NCI-H82 treated with DMSO at 0.1 percent for 48 hours (cell line): ENCODE results near the gene HSD17B11.
"Not testable (repeated sequence)": the region's sequence is repeated elsewhere in the genome, so short reads cannot be mapped to it uniquely, and the experiment has no call there.

Source experiments
- DNase-seq: peaks from one replicate; lab custom pipeline; 2025; ENCODE audit not compliant: unreplicated experiment; lab: John Stamatoyannopoulos, UW

Gene HSD17B11

DNA sequence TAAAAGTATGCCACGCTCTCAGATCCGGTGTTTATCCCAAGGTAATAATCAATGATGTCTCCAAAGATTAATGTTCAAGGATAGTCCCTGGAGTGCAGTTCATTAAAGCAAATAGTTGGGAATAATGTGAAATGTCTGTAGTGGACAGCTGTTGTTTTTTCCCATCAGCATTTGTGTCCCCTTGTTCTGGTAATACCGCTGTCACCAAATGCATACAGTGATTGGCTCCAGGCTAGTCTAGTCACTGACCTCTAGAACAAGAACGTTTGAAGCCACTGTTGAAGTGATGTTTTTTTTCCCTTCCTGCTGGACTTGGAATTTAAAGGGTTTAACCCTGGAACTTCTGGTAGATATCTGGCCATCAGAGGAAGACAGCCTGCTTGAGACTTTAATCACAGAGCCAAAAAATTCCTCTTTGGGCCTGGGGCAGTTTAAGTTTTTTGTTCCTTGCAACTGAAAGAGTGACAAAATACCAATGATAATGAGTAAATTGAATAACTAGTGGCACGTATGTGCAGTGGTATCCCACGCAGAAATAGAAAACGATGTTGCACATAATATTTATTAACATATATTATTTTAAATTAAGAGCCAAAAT lies 30.6 kb downstream of the HSD17B11 start:
- no peak for DNase-seq

DNA sequence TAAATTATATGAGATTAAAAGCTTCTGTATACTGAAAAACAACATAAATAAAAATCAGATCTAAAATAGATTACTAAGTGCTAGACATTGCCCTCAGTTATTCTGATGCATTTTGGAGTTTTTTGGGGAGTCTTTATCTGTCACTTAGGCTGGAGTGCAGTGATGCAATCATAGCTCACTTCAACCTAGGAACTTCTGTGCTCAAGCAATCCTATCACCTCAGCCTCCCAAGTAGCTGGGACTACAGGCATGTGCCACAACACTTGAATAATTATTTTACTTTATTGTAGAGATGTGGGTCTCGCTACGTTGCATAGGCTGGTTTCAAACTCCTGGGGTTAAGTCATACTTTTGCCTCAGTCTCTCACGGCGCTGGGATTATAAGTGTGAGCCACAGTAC lies 31.7 kb downstream of the HSD17B11 start:
- no peak for DNase-seq

DNA sequence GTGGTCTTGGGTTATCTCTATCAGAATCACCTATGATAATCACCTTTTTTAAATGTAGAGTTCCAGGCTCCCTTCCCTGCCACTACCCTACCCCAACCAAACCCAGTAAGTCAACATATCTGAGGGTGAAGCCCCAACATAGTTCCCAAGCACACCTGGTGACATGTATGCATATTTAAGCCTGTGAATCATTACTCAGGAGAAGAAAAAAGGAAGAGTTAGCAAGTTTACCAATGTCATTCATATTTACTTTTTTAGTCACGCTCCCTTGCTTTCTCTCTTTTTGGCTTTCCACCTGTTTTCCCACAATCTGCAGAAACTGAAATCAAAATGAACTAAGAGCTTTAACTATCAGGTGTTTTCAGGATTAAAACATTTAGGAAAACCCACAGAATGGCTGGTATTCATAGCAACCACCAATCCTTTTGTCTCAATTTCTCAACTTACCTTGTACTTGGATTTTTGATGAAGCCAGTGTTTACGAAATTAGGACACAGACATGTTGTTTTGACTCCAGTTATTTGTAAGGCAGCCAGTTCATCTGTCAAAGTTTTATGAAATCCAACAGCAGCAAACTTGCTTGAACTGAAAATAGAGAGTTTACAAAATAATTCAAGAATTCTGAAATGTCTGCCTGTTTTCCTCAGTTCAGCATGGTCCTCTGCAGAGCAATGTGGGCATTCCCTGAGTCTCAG lies 34.0 kb downstream of the HSD17B11 start:
- DNase-seq = no peak

DNA sequence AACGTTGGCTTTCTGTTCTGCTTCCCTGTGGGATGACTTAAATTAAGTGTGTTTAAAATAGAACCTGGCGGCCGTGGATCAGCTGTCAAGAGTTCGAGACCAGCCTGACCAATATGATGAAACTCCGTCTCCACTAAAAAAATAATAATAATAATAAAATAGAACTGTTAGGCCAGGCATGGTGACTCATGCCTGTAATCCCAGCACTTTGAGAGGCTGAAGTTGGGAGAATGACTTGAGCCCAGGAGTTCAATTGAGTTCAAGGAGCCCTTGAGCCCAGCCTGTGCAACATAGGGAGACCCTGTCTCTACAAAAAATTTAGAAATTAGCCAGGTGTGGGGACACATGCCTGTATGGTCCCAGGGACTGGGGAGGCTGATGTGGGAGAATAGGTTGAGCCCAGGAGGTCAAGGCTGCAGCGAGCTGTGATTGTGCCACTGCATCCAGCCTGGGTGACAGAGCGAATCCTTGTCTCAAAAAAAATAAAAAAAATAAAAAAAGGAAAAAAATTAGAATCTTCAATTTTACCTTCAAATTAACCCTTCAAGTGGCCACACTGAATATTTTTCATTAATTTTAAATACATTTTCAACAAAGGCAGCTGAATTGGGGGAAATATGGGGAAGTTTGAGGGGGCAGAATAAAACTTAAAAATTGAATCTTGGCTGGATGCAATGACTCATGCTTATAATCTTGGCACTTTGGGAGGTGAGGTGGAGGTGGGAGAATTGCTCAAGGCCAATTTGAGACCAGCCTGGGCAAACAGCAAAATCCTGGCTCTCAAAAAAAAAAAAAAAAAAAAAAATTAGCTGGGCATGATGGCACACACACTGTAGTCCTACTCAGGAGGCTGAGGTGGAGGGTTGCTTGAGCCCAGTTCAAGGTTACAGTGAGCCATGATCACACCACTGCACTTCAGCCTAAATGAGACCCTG lies 36.6 kb downstream of the HSD17B11 start:
- DNase-seq = no peak

DNA sequence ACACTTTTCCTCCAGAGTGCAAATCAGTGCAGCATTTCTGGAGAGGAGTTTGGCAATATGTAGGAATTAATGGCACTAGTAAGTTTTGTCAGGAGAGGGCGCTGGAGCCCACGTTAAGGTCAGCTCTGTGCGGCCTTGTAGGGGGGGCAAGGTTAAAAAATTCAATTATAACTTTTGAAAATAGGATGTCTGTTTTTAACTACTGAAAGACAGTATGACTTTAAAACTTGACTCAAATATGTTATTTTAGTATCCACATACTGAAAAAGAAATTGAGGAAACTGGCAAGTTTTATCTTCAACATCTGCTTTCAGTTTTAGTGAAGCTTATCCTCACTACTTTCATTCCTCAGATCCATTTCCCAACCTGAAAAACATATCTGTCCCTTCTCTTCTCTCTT lies 37.4 kb downstream of the HSD17B11 start:
- no peak for DNase-seq

DNA sequence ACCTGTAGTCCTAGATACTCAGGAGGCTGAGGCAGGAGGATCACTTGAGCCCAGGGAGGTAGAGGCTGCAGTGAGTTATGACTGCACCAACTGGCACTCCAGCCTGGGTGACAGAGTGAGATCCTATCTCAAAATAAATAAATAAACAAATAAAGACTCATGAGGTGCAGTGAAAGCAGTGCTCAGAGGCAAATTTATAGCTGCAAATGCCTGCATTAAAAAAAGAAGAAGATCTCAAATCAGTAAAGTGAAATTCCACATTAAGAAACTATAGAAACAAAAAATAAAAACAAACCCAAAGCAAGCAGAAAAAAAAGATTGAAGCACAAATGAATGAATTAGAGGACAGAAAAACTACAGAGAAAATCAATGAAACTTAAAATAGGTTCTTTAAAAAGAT lies 45.8 kb downstream of the HSD17B11 start:
- DNase-seq = no peak

DNA sequence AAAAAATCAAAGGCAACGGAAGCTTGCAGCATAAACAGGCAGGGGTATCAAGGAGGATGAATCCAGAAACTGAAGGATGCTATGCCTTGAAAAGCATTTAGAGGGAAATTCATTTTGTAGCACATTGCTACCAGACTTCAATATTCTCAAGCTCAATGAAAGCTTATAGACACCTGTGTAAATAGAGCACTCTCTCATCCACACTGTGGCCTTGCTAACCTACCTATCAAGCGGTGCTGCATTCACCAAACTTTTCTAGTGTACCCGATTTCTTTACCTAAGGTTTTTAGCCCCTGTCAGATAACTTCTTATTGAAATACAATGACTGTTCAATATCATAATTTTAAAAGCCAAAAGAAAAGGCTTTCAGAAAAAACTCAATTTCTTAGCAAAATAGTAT lies 48.1 kb downstream of the HSD17B11 start:
- no peak for DNase-seq

DNA sequence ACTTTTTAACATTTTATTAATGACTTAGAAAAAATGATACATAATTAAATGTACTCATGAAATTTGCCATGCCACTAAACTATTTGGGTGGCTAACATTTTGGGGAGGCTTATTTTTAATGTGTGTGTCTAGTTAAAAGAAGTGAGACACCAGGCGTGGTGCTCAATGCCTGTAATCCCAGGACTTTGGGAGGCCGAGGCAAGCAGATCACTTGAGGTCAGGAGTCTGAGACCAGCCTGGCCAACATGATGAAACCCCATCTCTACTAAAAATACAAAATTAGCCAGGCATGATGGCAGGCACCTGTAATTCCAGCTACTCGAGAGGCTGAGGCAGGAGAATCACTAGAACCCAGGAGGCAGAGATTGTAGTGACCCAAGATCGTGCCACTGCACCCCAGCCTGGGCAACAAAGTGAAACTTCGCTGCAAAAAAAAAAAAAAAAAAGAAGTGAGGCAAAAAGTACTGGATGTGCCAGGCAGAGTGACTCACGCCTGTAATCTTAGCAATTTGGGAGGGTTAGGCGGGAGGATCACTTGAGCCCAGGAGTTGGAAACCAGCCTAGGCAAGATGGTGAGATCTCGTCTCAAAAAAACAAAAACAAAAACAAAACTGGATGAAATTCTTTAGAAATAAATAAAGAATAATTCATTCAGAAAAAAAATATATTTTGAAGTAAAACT lies 48.9 kb downstream of the HSD17B11 start:
- DNase-seq = not testable (repeated sequence)

DNA sequence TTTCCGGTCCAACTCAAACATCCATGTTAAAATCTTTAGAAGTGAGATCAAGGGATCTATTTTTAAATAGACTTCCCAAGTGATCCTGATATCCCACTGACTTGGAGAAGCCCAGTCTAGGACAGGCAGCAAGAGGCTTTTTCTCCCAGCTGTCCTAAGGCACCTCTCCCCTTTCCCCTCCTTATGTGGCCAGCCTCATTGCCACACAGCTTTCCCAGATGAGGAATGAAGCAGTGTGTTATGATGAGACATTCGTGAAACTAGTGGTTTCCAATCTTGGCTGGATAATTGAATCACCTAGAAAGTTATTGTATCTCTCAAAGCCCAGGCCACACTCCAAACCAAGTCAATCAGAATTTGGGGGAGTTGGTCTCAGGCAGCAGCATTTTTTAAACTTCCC lies 51.5 kb downstream of the HSD17B11 start:
- no peak for DNase-seq

DNA sequence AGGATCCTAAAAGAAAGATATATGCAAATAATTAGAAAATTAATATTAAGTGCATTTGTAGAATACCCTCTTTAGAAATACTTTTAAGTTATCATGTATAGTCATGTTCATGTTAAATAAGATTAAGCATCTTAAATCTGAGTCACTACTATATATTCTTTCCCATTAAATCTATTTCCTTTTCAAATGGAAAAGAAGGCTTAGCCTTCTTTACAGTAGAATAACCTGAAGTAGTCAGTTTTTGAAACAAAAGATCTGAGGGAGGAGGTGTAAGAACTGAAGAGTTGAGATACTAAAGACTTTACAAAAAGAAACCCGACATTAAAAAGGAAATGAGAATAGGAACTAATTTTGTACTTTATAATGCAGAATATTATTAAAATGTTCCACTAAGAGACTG lies 53.6 kb downstream of the HSD17B11 start:
- no peak for DNase-seq

DNA sequence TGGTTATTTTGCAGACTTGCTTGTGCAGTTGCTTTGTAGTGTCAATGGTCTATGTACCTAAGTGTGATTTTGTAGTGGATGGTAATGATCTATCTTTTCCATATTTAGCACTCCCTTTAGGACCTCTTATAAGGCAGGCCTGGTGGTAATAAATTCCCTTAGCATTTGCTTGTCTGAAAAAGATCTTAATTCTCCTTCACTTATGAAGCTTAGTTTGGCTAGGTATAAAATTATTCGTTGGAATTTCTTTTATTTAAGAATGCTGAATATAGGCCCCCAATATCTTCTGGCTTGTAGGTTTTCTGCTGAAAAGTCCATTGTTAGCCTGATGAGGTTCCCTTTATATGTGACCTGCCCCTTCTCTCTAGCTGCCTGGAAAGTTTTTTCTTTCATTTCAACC lies 57.7 kb downstream of the HSD17B11 start:
- no peak for DNase-seq

DNA sequence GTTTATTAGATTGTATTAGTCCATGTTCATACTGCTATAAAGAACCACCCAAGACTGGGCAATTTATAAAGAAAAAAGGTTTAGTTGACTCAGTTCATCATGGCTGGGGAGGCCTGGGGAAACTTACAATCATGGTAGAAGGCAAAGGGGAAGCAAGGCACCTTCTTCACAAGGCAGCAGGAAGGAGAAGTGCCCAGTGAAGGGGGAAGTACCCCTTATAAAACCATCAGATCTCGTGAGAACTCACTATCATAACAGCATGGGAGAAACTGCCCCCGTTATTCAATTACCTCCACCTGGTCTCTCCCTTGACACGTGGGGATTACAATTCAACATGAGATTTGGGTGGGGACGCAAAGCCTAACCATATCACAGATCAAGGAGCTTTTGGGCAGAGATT lies 60.2 kb downstream of the HSD17B11 start:
- no peak for DNase-seq

DNA sequence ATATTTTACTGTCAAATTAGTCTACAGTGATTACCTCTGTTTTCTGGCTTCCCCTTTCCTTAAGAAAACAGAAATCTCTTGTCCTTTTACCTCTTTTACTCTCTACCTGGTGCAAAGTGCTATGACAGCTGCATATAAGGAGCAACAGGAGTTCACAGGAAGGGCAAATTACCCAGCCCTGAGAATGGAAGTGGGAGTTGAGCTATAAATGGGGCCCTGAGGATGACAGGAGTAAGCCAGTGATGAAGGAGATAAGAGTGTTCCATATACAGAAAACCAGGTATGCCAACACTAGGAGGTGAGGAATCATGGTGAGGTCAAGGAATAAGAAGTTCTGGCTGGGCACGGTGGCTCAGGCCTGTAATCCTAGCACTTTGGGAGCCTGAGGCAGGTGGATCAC lies 63.9 kb downstream of the HSD17B11 start:
- DNase-seq = no peak

DNA sequence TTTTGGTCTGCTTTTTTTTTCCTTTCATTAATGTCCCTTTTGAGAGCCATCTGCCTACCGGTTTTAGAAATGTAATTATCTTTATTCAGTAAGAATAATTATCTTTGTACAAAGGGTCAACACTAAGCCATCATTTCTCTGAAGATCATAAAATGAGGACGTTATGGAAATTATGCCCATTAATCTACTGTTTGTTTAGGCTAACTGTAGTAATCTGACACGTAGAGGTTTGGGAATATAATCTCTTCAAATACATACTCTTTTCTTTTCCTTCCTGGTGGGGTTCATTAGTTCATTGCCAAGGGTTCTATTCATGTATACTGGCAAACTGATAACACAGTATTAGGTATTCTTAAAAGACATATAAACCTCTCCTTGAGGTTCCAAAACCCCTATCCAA lies 64.5 kb downstream of the HSD17B11 start:
- no peak for DNase-seq

DNA sequence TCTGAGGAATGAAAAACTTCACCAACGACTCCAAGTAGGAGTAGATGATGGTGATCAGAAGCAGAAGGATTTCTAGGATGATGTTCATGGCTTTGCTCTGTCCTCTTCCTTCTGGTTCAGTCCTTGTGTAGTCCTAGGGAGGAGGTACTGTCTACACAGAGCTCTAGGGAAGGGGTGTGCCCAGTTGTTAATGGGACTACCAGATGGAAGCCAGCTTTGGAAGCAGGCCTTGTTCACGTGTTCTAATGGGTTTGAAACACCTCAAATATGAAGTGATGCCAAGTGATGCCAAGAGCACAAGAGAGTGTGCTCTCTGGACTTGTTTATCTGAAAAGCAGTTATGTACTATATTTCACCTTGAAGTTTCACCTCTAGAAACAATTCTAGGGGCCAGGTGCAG lies 68.2 kb downstream of the HSD17B11 start, which contains the start of gene HSD17B13:
TSS of gene HSD17B13 (minus strand) at position 129 of the 400 bp plus-strand sequence. CDS start at position 88, 41 bp downstream.
- no peak for DNase-seq

DNA sequence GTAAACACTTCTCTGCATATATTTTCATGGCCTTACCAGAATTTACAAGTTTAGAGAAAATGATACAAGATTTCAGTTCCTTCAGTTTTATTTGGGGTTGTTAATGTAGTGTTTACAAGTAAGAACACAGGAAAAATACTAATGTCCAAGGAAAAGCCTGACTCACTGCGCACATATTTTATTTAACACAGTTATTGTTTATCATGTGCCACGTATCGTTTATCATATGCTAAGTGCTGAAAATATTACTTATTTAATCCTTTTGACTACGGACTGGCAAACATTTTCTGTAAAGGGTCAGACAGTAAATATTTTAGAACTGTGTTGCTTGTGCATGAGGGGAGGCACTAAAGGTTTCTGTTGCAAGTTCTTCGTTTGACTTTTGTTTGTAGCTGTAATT lies 69.1 kb downstream of the HSD17B11 start:
- no peak for DNase-seq

DNA sequence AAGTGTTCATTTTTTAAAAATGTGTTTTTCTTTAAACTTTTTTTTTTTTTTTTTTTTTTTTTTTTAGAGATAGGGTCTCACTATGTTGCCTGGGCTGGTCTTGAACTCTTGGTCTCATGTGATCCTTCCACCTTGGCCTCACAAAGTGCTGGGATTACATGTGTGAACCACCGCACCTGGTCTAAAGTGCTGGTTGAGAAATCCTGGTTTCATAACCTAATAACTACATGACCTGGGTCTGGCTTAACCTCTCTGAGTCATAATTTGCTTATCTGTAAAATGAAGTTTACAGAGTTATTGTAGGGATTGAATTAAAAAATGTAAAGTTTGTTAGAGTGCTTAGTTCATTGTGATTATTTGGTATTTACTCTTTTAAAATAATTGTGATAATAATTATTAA lies 73.5 kb downstream of the HSD17B11 start:
- DNase-seq = no peak

DNA sequence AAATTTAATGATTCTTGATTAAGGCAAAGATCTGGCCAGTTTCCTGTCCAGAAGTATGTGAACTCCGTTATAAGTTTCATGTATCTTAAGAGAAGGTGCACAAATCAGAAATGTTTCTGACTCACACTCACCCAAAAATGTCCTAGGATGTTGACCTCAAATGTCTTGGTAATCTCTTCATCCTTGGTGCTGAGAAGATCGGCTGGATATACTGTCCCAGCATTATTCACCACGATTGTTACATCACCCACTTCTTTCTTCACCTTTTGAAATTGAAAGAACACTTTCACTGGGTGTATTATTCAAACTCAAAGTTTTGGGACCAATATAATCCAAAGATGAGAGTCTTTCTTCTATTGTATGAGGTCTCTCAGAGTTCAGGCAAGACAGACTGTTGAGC lies 74.0 kb downstream of the HSD17B11 start:
- no peak for DNase-seq

DNA sequence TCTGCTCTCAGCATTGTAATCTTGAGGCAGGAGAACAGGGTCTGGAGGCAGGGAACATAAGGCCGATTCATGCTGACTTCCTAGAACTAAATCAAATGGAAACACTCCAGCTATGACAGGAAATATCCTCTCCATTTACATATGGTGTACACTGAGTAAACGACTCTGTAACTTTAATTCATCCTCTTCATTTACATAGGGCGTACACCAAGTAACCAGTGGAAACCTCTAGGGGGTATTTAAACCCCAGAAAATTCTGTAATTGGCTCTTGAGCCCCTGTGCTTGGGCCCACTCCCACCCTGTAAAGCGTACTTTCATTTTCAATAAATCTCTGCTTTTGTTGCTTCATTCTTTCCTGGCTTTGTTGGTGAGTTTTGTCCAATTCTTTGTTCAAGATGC lies 76.0 kb downstream of the HSD17B11 start:
- DNase-seq = not testable (repeated sequence)

DNA sequence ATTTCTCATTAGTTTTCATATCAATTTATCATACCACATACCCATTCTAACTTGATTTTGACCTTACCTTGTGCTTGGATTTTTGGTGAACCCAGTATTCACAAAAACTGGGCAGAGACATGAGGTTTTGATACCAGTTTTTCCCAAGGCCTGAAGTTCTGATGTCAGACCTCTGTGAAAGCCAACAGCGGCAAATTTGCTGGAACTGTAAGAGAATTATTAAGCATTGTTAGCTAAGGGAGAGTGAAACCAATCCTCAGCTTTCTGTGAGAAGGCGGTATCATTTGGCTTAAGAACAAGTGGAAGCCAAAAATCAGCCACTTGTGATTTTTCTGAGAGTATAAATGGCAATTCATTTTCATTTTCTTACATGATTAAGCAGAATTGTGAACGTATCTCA lies 77.2 kb downstream of the HSD17B11 start:
- no peak for DNase-seq

DNA sequence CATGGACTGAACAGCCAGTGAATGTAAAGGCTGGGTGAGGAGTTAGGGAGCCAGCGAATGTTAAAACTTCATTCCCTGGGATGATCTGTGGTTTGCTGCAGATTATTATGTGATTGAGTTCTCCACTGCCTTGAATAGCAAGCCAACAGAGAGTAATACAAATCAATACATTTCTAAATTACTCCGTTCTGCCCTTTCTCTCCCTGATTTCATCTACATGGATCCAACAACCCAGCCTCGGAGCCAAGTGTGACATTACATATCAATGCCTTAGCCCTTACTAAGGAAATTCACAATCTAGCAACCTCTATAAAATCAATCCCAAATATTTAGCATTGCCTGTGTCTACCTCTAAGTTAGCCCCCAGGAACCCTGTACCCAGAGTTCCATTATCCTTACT lies 79.3 kb downstream of the HSD17B11 start:
- DNase-seq = no peak
